Measurements from ENCODE around the gene TRIM62.

GRCh38 chr1:33219886-33220661 is 38.2 kb upstream of the TRIM62 start:
- no peak for TF ChIP-seq ZNF274 (IDR thresholded peaks at IDR 0.05; ENCODE audit: low read depth, low read length)
- no peak for TF ChIP-seq YY1 (IDR thresholded peaks at IDR 0.05; ENCODE audit: insufficient read depth, insufficient read length)
